HEK293T (cell line): Measurements from ENCODE around the gene PBOV1.

Experiments
- ARNT ChIP-seq: fragments of 450-650 bp; IDR thresholded peaks from 2 replicates; pipeline ENCODE4 v1.6.1; 2017; ENCODE audit warnings: mild to moderate bottlenecking
- BHLHE40 ChIP-seq: fragments of 450-650 bp; IDR thresholded peaks from 2 replicates; pipeline ENCODE4 v1.6.1; 2016; ENCODE audit warnings: mild to moderate bottlenecking, moderate library complexity, borderline replicate concordance
- CTBP1 ChIP-seq: fragments of 450-650 bp; IDR thresholded peaks from 2 replicates; pipeline ENCODE4 v1.6.1; 2016; ENCODE audit warnings: borderline replicate concordance
- ELF4 ChIP-seq: fragments of 450-650 bp; IDR thresholded peaks from 2 replicates; pipeline ENCODE4 v1.6.1; 2017; ENCODE audit warnings: antibody characterized with exemption
- FOXA1 ChIP-seq: fragments of 450-650 bp; IDR thresholded peaks from 2 replicates; pipeline ENCODE4 v1.6.1; 2016; ENCODE audit warnings: mild to moderate bottlenecking
- FOXK2 ChIP-seq: fragments of 450-650 bp; IDR thresholded peaks from 2 replicates; pipeline ENCODE4 v1.6.1; 2016; ENCODE audit warnings: mild to moderate bottlenecking
- L3MBTL2 ChIP-seq: fragments of 450-650 bp; conservative IDR thresholded peaks from 2 replicates; pipeline ENCODE4 v1.6.1; 2016; ENCODE audit warnings: mild to moderate bottlenecking
- NFRKB ChIP-seq: fragments of 450-650 bp; IDR thresholded peaks from 2 replicates; pipeline ENCODE4 v1.6.1; 2016; ENCODE audit warnings: mild to moderate bottlenecking, moderate library complexity
- SP1 ChIP-seq: fragments of 450-650 bp; IDR thresholded peaks from 2 replicates; pipeline ENCODE4 v1.6.1; 2017
- ZNF384 ChIP-seq: fragments of 450-650 bp; IDR thresholded peaks from 2 replicates; pipeline ENCODE4 v1.6.1; 2016

- TF ChIP-seq NFRKB (no peak), ZNF384 (no peak), BHLHE40 (no peak), ARNT (no peak), L3MBTL2 (no peak), CTBP1 (no peak), SP1 (no peak), FOXK2 (no peak), ELF4 (no peak), FOXA1 (no peak)
These were observed at the start of gene PBOV1 for GRCh38 chr6:138218449-138218848.
